Esophagus muscularis mucosa (tissue), 3 donors: ENCODE results near the gene CAPG.

Experiments
- POLR2AphosphoS5 ChIP-seq, 2 donors: sonication (generic); formaldehyde crosslinking; IDR thresholded peaks; one replicate each; pipeline ENCODE4 v1.6.1; 2017; ENCODE audit warnings: antibody characterized with exemption in 2 of 2
- TF ChIP-seq, protein P1 (sequence below), 3 experiments: fragments of 200-600 bp in 2 of 3; fragments of 450-650 bp in 1 of 3; sonication (generic) in 2 of 3; IDR thresholded peaks; one replicate each; pipeline ENCODE4 v1.5.1; 2017 to 2019; ENCODE audit warnings: antibody characterized with exemption in 3 of 3, mild to moderate bottlenecking in 2 of 3, moderate library complexity in 1 of 3

DNA sequence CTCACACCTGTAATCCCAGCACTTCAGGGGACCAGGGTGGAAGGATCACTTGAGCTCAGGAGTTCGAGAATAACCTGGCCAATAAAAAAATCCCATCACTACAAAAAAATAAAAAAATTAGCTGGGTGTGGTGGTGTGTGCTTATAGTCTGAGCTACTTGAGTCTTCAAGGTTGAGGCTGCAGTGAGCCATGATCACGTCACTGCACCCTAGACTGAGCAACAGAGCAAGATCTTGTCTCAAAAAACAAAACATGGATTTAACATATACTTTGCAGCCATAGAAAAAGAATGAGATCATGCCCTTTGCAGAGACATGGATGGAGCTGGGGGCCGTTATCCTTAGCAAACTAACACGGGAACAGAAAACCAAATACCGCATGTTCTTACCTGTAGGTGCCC, 30.6 kb upstream of the CAPG start:
- TF ChIP-seq, protein P1, sequence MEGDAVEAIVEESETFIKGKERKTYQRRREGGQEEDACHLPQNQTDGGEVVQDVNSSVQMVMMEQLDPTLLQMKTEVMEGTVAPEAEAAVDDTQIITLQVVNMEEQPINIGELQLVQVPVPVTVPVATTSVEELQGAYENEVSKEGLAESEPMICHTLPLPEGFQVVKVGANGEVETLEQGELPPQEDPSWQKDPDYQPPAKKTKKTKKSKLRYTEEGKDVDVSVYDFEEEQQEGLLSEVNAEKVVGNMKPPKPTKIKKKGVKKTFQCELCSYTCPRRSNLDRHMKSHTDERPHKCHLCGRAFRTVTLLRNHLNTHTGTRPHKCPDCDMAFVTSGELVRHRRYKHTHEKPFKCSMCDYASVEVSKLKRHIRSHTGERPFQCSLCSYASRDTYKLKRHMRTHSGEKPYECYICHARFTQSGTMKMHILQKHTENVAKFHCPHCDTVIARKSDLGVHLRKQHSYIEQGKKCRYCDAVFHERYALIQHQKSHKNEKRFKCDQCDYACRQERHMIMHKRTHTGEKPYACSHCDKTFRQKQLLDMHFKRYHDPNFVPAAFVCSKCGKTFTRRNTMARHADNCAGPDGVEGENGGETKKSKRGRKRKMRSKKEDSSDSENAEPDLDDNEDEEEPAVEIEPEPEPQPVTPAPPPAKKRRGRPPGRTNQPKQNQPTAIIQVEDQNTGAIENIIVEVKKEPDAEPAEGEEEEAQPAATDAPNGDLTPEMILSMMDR (IDR thresholded peaks at IDR 0.05), result no peak
- TF ChIP-seq POLR2AphosphoS5 (IDR thresholded peaks at IDR 0.05), result no peak
